Dermis blood vessel endothelial cell (primary cell): Measurements from ENCODE around the gene CAV1. TPM values are rescaled to one million over a fixed set of nuclear protein-coding genes. Genes with fewer than 3 reads are reported as not detected.
"Not testable (repeated sequence)": the region's sequence is repeated elsewhere in the genome, so short reads cannot be mapped to it uniquely, and the experiment has no call there.

ENCODE experiments used
- DNase-seq: peaks from one replicate; pipeline ENCODE4 v3.0.0; 2010
- total RNA-seq: library from RNA; depleted of rRNA; stranded (reverse); fragments of >200 nt; gene quantifications from 2 replicates; pipeline ENCODE4 v1.2.3, GENCODE V29; 2014

Gene CAV1
- total RNA-seq, 1 donor from 2014 or later, result 1,771 TPM

- DNase-seq, result no peak
Observed at GRCh38 chr7:116583653-116584052, 58.8 kb downstream of the CAV1 start.

GRCh38 chr7:116584721-116585120 is 59.9 kb downstream of the CAV1 start:
- no peak for DNase-seq

GRCh38 chr7:116585392-116585791 is 60.6 kb downstream of the CAV1 start:
- no peak for DNase-seq

DNA sequence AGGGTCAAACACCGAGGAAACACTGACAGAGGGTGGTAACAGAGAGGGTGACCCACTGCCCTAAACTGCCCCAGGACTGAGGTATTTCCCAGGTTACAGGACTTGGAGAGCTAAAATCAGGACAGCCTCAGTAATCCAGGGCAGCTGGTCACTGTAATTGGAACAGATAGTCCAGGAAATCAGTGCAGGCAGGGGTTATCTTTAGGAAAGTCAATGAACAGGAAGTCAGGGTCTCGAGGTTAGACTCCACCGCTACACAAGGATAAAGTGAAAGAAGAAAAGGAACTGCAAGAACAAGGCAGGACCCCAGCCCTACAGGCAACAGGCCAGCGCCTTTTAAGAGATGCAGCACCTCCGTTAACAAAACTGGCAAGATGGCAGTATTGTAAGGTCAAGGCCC is 61.1 kb downstream of the CAV1 start:
- DNase-seq, result no peak

GRCh38 chr7:116587200-116587599 is 62.4 kb downstream of the CAV1 start:
- not testable (repeated sequence) for DNase-seq

- peak; percentile 79 for DNase-seq
Observed at GRCh38 chr7:116588225-116588624, 63.4 kb downstream of the CAV1 start.

DNA sequence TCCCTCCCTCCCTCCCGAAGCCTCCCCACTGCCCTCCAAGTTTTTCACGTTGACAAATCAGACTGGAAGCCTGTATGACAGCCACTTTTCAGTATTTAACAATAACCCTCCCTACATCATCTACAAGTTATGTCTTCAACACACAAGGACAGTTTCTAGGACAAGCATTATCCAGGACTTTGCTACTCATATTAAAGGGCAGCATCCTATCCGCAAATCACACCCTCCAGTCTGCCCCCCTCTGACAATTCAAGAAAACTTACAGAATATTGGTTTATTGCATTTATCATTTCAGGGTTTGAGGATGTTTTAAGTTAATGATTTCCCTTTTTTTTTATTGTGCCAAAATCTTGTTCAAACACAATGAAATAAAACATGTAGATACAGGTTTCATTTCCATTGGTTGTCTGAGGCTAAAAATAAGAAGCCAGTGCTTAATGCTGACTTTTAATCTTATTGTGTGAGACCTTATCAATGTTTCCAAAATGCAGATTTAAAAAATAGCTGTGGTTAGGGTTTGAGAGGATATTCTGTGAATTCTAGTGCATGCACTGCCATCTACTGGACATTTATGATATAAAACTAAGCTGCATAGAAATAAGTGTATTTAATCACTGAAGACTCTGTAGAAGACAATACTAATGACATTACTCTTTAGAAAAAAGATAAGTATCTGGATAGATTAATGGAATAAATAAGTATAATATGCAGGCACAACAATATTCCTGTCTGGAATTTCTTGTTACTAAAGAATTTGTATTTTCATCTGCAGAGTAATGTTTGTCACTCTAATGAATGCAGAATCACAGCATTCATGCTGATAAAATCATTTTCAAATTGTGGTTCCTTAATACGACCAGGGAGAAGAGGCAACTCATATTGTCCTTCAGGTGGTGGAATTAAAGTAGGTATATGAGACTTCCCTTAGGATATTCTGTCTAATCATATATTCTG is 64.1 kb downstream of the CAV1 start:
- peak; percentile 85 for DNase-seq

DNA sequence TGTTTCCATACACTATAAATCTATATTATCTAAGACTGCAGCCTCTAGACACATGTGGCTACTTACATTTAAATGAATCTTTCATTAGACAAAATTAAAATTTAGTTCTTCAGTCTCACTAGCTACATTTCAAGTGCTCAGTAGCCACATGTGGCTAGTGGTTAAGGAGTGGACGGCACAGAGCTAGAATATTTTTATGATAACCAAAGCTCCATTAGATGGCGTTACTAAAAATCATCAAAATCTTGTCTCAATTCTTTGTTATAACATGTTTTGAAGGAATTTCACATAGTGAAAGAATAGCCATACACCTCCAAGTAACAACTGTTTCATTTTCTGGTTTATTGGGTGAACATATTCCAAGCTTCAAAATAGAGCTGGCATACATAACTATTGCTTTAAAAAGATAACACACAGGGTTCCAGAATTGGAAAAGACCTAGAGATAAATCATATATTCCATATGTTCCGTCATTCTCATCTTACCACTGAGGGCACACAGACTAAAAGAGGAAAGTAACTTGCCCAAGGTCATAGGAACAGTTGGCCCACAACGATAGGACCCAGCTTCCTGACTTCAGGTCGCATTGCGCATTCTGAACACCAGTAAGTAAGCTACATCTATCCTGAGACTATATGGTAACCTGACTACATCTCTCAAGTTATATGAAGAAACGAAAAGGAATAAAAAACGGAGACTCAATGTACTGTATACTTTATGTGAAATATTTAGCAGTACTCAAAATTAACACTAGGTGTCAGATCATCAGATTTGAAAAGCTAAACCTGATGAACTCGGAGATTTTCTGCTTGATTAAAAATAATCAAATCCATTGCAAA is 66.6 kb downstream of the CAV1 start:
- DNase-seq, result peak; percentile 67

- DNase-seq, result no peak
Observed at GRCh38 chr7:116592041-116592355, 67.2 kb downstream of the CAV1 start.

- DNase-seq, result peak; percentile 78
Observed at GRCh38 chr7:116592445-116592844, 67.6 kb downstream of the CAV1 start.

GRCh38 chr7:116593359-116594075 is 68.7 kb downstream of the CAV1 start:
- peak; percentile 68 for DNase-seq

DNA sequence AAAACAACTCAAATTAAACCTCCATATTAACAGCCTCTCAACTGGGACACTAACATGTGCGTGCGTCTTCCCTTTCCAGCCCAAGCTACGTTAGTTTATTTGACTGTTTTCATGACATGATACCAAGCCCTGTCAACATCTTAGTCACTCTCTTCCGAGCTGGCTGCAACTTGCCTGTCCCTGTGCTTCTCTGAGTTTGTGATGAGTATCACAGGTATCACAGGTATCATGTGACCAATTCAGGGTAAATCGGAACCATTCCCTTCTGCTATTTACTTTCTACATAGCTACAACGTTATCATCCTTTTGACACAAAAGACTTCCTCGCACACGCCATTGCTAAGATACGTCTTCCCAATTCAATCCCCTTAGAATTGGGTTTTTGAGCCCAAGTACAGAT is 70.2 kb downstream of the CAV1 start:
- no peak for DNase-seq

DNA sequence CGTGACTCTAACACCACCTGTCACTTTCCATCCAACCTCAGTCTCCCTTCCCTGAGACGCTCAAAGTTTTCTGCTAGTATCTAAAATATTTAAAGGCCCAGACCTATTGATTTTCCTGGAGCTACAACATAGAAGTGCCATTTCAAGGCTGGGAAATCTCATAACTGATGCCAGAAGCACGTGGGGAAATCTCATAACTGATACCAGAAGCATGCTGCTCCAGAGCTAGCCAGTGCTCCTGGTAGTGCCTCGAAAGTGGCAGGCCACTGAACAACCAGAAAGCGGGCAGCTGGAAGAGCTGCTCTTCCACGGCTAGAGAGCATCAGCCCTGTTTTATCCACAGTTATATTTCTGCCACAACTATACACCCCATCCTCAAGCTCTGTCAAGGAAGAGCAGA is 72.5 kb downstream of the CAV1 start:
- DNase-seq, result no peak

GRCh38 chr7:116598278-116598677 is 73.4 kb downstream of the CAV1 start:
- DNase-seq, result peak; percentile 50

- peak; percentile 43 for DNase-seq
Observed at GRCh38 chr7:116598861-116599260, 74.0 kb downstream of the CAV1 start.

- no peak for DNase-seq
Observed at GRCh38 chr7:116601426-116601825, 76.6 kb downstream of the CAV1 start.

GRCh38 chr7:116607299-116607698 is 82.5 kb downstream of the CAV1 start:
- DNase-seq, result no peak

DNA sequence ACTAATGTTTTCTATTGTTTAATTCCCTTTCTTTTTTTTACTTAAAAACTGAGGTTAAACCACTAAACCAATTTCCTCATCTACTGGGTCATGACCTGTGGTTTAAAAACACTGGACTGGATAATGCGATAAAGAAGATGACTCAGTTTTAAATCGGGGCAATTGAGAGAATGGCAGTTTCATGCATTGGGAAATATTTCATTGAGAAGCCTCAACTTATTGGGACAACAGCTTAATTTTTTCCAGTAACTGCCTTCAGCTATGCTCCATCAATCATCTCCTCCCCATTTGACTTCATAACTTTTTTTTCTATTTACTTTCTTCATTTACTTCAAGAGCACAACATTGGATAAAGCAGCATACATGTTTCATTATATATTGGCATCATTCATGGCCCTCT is 85.4 kb downstream of the CAV1 start:
- peak; percentile 72 for DNase-seq

DNA sequence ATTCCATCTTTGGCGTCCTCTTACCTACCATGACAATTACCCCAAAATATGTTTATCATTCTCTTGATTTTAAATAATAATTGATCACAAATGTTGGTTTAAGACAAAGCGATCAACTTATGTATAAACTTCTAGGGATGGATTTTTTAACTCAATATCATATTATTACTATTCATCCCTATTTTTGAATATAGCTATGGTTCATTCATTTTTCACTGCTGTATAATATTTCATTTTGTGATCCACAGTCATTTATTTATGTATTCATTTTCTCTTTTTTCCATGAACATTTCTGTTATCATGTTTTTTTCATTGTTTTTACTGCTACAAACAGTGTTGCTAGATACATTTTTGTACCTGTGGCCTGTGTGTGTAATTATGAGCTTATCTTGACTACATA is 85.9 kb downstream of the CAV1 start:
- no peak for DNase-seq
